KMS-11 (cell line): ENCODE results near the gene SFR1.

Experiments
- H2AFZ ChIP-seq: fragments of 200-600 bp; sonication (generic); 2 replicates; pipeline ENCODE4 v1.6.1; 2016; ENCODE audit warnings: antibody characterized with exemption, mixed run types, low read depth
- H3K27ac ChIP-seq: fragments of 200-600 bp; sonication (generic); 2 replicates; pipeline ENCODE4 v1.6.1; 2016; ENCODE audit warnings: mild to moderate bottlenecking, mixed run types
- H3K27me3 ChIP-seq: fragments of 200-600 bp; sonication (generic); 2 replicates; pipeline ENCODE4 v1.6.1; 2017; ENCODE audit warnings: mild to moderate bottlenecking, low read depth, mixed run types, moderate library complexity; ENCODE audit not compliant: insufficient read depth
- H3K36me3 ChIP-seq: fragments of 200-600 bp; sonication (generic); 2 replicates; pipeline ENCODE4 v1.6.1; 2017; ENCODE audit warnings: mild to moderate bottlenecking, mixed run types; ENCODE audit not compliant: insufficient read depth
- H3K4me1 ChIP-seq: fragments of 200-600 bp; sonication (generic); 2 replicates; pipeline ENCODE4 v1.6.1; 2016; ENCODE audit warnings: mild to moderate bottlenecking, low read depth, mixed run types; ENCODE audit not compliant: poor library complexity, severe bottlenecking
- H3K4me2 ChIP-seq: fragments of 200-600 bp; sonication (generic); 2 replicates; pipeline ENCODE4 v1.7.0; 2016; ENCODE audit warnings: mild to moderate bottlenecking, mixed run types
- H3K4me3 ChIP-seq: fragments of 200-600 bp; sonication (generic); IDR thresholded peaks from 2 replicates; pipeline ENCODE4 v1.6.1; 2017; ENCODE audit warnings: low read depth, low read length, mixed read lengths; ENCODE audit not compliant: insufficient read depth
- H3K79me2 ChIP-seq: fragments of 200-600 bp; sonication (generic); 2 replicates; pipeline ENCODE4 v1.6.1; 2016; ENCODE audit warnings: low read depth, mixed run types; ENCODE audit not compliant: insufficient read depth
- H3K9ac ChIP-seq: fragments of 200-600 bp; sonication (generic); 2 replicates; pipeline ENCODE4 v1.6.1; 2016; ENCODE audit warnings: mild to moderate bottlenecking, mixed run types
- H4K20me1 ChIP-seq: fragments of 200-600 bp; sonication (generic); 2 replicates; pipeline ENCODE4 v1.6.1; 2016; ENCODE audit warnings: mild to moderate bottlenecking, mixed run types; ENCODE audit not compliant: insufficient read depth
- CTCF ChIP-seq: fragments of 200-600 bp; sonication (generic); conservative IDR thresholded peaks from 2 replicates; pipeline ENCODE4 v1.6.1; 2017; ENCODE audit warnings: low read depth, mild to moderate bottlenecking, antibody characterized with exemption, low read length, moderate library complexity, mixed read lengths

Gene SFR1

DNA sequence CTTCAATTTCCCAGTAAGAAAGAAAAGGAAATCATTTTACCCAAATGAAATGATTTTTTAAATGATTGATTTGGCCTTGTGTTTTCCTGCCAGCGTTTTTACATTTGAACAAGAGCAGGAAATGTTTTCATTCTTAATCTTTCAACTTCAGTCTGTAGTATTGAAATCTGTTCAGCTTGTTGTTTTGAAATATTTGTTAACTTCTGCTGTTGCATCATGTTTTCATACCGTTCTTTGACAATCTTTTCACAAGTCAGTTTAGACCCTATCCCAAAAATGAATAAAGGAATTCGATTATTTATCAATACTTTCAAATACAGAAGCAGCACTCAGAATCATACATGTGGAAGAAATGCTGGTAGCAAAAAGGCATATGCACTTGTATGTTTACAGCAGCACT is 8.1 kb downstream of the SFR1 start:
- Histone ChIP-seq H3K4me1 (peaks cover 11% of the 10 kb centered on the region), H3K4me2 (no peak overlapping the region), H2AFZ (no peak overlapping the region), H3K36me3 (no peaks in the 10 kb centered on the region), H4K20me1 (no peaks in the 10 kb centered on the region), H3K4me3 (no peak overlapping the region), H3K9ac (no peak overlapping the region), H3K27me3 (no peaks in the 10 kb centered on the region), H3K27ac (no peak overlapping the region), H3K79me2 (no peaks in the 10 kb centered on the region)
- no peak for TF ChIP-seq CTCF

GRCh38 chr10:104138131-104138530 is 16.2 kb downstream of the SFR1 start:
- no peak overlapping the region for H2AFZ ChIP-seq
- H3K27me3 ChIP-seq = no peaks in the 10 kb centered on the region
- H4K20me1 ChIP-seq = no peaks in the 10 kb centered on the region
- no peak overlapping the region for H3K4me3 ChIP-seq
- peaks cover 8% of the 10 kb centered on the region for H3K4me1 ChIP-seq
- H3K9ac ChIP-seq = no peak overlapping the region
- H3K27ac ChIP-seq = no peak overlapping the region
- H3K36me3 ChIP-seq = no peaks in the 10 kb centered on the region
- H3K4me2 ChIP-seq = no peak overlapping the region
- no peaks in the 10 kb centered on the region for H3K79me2 ChIP-seq
- TF ChIP-seq CTCF = no peak

DNA sequence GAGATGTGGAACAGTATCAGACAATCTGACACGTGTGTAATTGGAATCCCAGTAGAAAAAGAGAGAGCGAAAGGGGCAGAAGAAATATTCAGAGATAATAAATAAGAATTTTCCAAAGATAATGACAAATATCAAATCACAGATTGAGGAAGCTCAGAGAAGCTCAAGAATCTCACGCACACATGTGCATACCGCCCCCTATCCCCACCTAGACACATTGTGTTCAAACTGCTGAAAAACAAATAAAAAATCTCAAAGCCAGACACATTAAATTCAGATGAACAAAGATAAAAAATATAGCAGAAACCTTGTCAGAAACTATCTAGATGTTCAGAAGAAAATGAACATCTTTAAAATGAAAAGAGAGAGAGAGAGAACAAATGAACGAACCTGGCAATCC is 17.2 kb downstream of the SFR1 start:
- no peaks in the 10 kb centered on the region for H3K36me3 ChIP-seq
- no peak overlapping the region for H2AFZ ChIP-seq

GRCh38 chr10:104142081-104142480 is 20.1 kb downstream of the SFR1 start:
- H4K20me1 ChIP-seq = no peaks in the 10 kb centered on the region
- TF ChIP-seq CTCF = no peak
- H3K9ac ChIP-seq = no peak overlapping the region
- no peaks in the 10 kb centered on the region for H3K79me2 ChIP-seq
- no peaks in the 10 kb centered on the region for H3K27me3 ChIP-seq
- peaks cover 8% of the 10 kb centered on the region for H3K4me1 ChIP-seq
- H3K36me3 ChIP-seq = no peaks in the 10 kb centered on the region
- H2AFZ ChIP-seq = no peak overlapping the region
- no peak overlapping the region for H3K4me2 ChIP-seq
- no peak overlapping the region for H3K27ac ChIP-seq
- no peak overlapping the region for H3K4me3 ChIP-seq

More for the DNA sequence above, 17.2 kb downstream of the SFR1 start:
- H3K27me3 ChIP-seq = no peaks in the 10 kb centered on the region
- H4K20me1 ChIP-seq = no peaks in the 10 kb centered on the region
- H3K4me1 ChIP-seq = peaks cover 8% of the 10 kb centered on the region
- no peak overlapping the region for H3K4me2 ChIP-seq
- no peak overlapping the region for H3K4me3 ChIP-seq
- no peak overlapping the region for H3K27ac ChIP-seq
- H3K9ac ChIP-seq = no peak overlapping the region
- no peaks in the 10 kb centered on the region for H3K79me2 ChIP-seq
- TF ChIP-seq CTCF = peak; percentile 46; the same call in 1 of the 2 replicates
